CD14-positive monocyte (primary cell): ENCODE measurements around the gene S1PR3. TPM values are rescaled to one million over a fixed set of nuclear protein-coding genes. Genes with fewer than 3 reads are reported as not detected.

Source experiments
- DNase-seq, 3 donors: peaks; one replicate each; pipeline ENCODE4 v3.0.0-alpha.2; 2011 to 2022
- H2AFZ ChIP-seq: 2 replicates; pipeline ENCODE4 v1.6.0; 2012; ENCODE audit warnings: mild to moderate bottlenecking, low read depth, low read length, inconsistent platforms; ENCODE audit not compliant: insufficient read depth, poor library complexity, severe bottlenecking
- H3K27ac ChIP-seq, 2 donors: 1 replicate in 1 of 2; 2 replicates in 1 of 2; pipeline ENCODE4 v1.5.1; 2012 to 2013; ENCODE audit warnings: low read length in 2 of 2, control low read depth in 1 of 2, inconsistent platforms in 1 of 2, low read depth in 1 of 2, mild to moderate bottlenecking in 1 of 2
- H3K27me3 ChIP-seq, 2 donors: one replicate each; pipeline versions ENCODE4 v1.6.0 to v1.6.1; 2011 to 2013; ENCODE audit warnings: low read length in 2 of 2; ENCODE audit not compliant: control insufficient read depth in 2 of 2, insufficient read depth in 2 of 2
- H3K36me3 ChIP-seq, 2 donors: replicated peaks in 1 of 2; 1 replicate in 1 of 2; 2 replicates in 1 of 2; pipeline versions ENCODE4 v1.5.1 to v1.6.1; 2012 to 2013; ENCODE audit warnings: low read length in 2 of 2, control low read depth in 1 of 2, inconsistent platforms in 1 of 2, mild to moderate bottlenecking in 1 of 2; ENCODE audit not compliant: insufficient read depth in 2 of 2, control insufficient read depth in 1 of 2
- H3K4me1 ChIP-seq, 2 donors: 1 replicate in 1 of 2; 2 replicates in 1 of 2; pipeline versions ENCODE4 v1.5.1 to v1.6.1; 2012 to 2013; ENCODE audit warnings: low read length in 2 of 2, control low read depth in 1 of 2, inconsistent platforms in 1 of 2, mild to moderate bottlenecking in 1 of 2, moderate library complexity in 1 of 2; ENCODE audit not compliant: insufficient read depth in 2 of 2, control insufficient read depth in 1 of 2
- H3K4me2 ChIP-seq: replicated peaks from 2 replicates; pipeline ENCODE3; 2012; ENCODE audit warnings: low read length, moderate library complexity, mild to moderate bottlenecking; ENCODE audit not compliant: poor library complexity, severe bottlenecking; ENCODE audit errors: extremely low read depth
- H3K4me3 ChIP-seq, 3 experiments: fragments of 200-600 bp in 1 of 3; sonication (generic) in 1 of 3; replicated peaks in 1 of 3; 1 replicate in 2 of 3; 2 replicates in 1 of 3; pipeline ENCODE4 v1.5.1; 2011 to 2013; ENCODE audit warnings: low read length in 3 of 3, mild to moderate bottlenecking in 3 of 3, control low read depth in 2 of 3, low read depth in 2 of 3, inconsistent platforms in 1 of 3, moderate library complexity in 1 of 3
- H3K79me2 ChIP-seq: 2 replicates; pipeline ENCODE4 v1.6.0; 2012; ENCODE audit warnings: mild to moderate bottlenecking, control low read depth, inconsistent platforms, low read length, moderate library complexity; ENCODE audit not compliant: insufficient read depth
- H3K9ac ChIP-seq: 2 replicates; pipeline ENCODE4 v1.6.0; 2017; ENCODE audit warnings: low read length, mild to moderate bottlenecking; ENCODE audit not compliant: insufficient read depth, poor library complexity, severe bottlenecking
- H3K9me3 ChIP-seq, 2 donors: replicated peaks in 1 of 2; 1 replicate in 1 of 2; 2 replicates in 1 of 2; pipeline versions ENCODE4 v1.5.1 to v1.6.1; 2012 to 2013; ENCODE audit warnings: low read length in 2 of 2, control low read depth in 1 of 2; ENCODE audit not compliant: control insufficient read depth in 1 of 2, insufficient read depth in 1 of 2
- H4K20me1 ChIP-seq: 2 replicates; pipeline ENCODE4 v1.6.0; 2012; ENCODE audit warnings: mild to moderate bottlenecking, low read length, control low read depth, moderate library complexity; ENCODE audit not compliant: insufficient read depth
- H3K27ac Mint-ChIP-seq, 7 donors: one replicate each; pipeline ENCODE4 v1.8.0; 2020; ENCODE audit warnings: mild to moderate bottlenecking in 7 of 7, mixed read lengths in 7 of 7, moderate library complexity in 6 of 7, inconsistent platforms in 2 of 7
- H3K27me3 Mint-ChIP-seq, 3 donors: one replicate each; pipeline ENCODE4 v1.8.0; 2021 to 2022; ENCODE audit warnings: low read depth in 3 of 3, mild to moderate bottlenecking in 3 of 3, mixed read lengths in 3 of 3, moderate library complexity in 3 of 3, inconsistent platforms in 1 of 3
- H3K36me3 Mint-ChIP-seq, 2 donors: one replicate each; pipeline ENCODE4 v1.8.0; 2020; ENCODE audit warnings: mixed read lengths in 2 of 2, inconsistent platforms in 1 of 2, mild to moderate bottlenecking in 1 of 2
- H3K4me1 Mint-ChIP-seq: one replicate; pipeline ENCODE4 v1.8.0; 2020; ENCODE audit warnings: mild to moderate bottlenecking, mixed read lengths
- H3K4me3 Mint-ChIP-seq, 2 donors: one replicate each; pipeline ENCODE4 v1.8.0; 2020; ENCODE audit warnings: mild to moderate bottlenecking in 2 of 2, mixed read lengths in 2 of 2, moderate library complexity in 1 of 2
- H3K9me3 Mint-ChIP-seq, 7 donors: one replicate each; pipeline ENCODE4 v1.8.0; 2020 to 2022; ENCODE audit warnings: mixed read lengths in 7 of 7, mild to moderate bottlenecking in 6 of 7, moderate library complexity in 6 of 7, inconsistent platforms in 2 of 7
- CTCF ChIP-seq: fragments of 200-600 bp; IDR thresholded peaks from one replicate; pipeline ENCODE4 v1.8.0; 2022; ENCODE audit warnings: antibody characterized with exemption, mild to moderate bottlenecking
- WGBS: methylation state at CpG from one replicate; pipeline ENCODE4 v1.1.5; 2013; ENCODE audit warnings: missing lambda C conversion rate; ENCODE audit not compliant: insufficient coverage; 5-methylcytosine and 5-hydroxymethylcytosine counted together
- intact Hi-C, 2 donors: fragments of 100-400 bp; cut with micrococcal nuclease; formaldehyde crosslinking; loops; one replicate each; pipeline versions ENCODE4 v1.15.0 to v1.15.1; 2023
- polyA plus RNA-seq, 3 donors: library from polyadenylated mRNA; depleted of rRNA in 1 of 3; unstranded in 2 of 3; stranded (reverse) in 1 of 3; fragments of 300-500 nt in 2 of 3; fragments of >200 nt in 1 of 3; fragmentation: Illumina TruSeq in 2 of 3; gene quantifications; 1 replicate in 2 of 3; 2 replicates in 1 of 3; pipeline ENCODE4 v1.2.3, GENCODE V29; 2012 to 2021

S1PR3 gene
- polyA plus RNA-seq, 3 donors = 28.2 to 59.7 (median 30.6) TPM

- H2AFZ ChIP-seq = no peak overlapping the region
- intact Hi-C loops = no loop called here
- H3K9ac ChIP-seq = no peak overlapping the region
- peaks cover 3 to 12% (median 6%) of the 10 kb centered on the region in 3 donors for H3K27me3 Mint-ChIP-seq
- DNase-seq = no peak
- peaks cover 20% of the 10 kb centered on the region for H3K4me1 Mint-ChIP-seq
- peaks cover 0 to 3% of the 10 kb centered on the region in 2 donors for H3K9me3 ChIP-seq
- no peak overlapping the region for H3K4me3 ChIP-seq
- no peak for TF ChIP-seq CTCF
- WGBS = 89% methylated on average over 4 of the region's 15 CpGs
- no peaks in the 10 kb centered on the region for H3K27me3 ChIP-seq
- H3K27ac ChIP-seq = no peak overlapping the region
- no peak overlapping the region for H3K4me3 Mint-ChIP-seq
- H3K27ac Mint-ChIP-seq = no peak overlapping the region
- no peak overlapping the region for H3K4me2 ChIP-seq
- no peaks in the 10 kb centered on the region for H3K36me3 Mint-ChIP-seq
- H3K79me2 ChIP-seq = no peaks in the 10 kb centered on the region
- H3K36me3 ChIP-seq = no peaks in the 10 kb centered on the region
- H4K20me1 ChIP-seq = no peaks in the 10 kb centered on the region
- H3K4me1 ChIP-seq = peaks cover 19 to 20% of the 10 kb centered on the region in 2 donors
- peaks cover 0 to 10% (median 3%) of the 10 kb centered on the region in 7 donors for H3K9me3 Mint-ChIP-seq
These were observed 30.9 kb downstream of the S1PR3 start for GRCh38 chr9:89022001-89022759.

- 83% methylated on average over 2 of the region's 2 CpGs for WGBS
These were observed 31.6 kb downstream of the S1PR3 start for GRCh38 chr9:89022902-89023301.

More at GRCh38 chr9:89022902-89023301, 31.6 kb downstream of the S1PR3 start:
- Histone ChIP-seq H4K20me1 (no peaks in the 10 kb centered on the region), H3K4me1 (peaks cover 26 to 27% of the 10 kb centered on the region in 2 donors), H3K9ac (no peak overlapping the region), H3K27ac (no peak overlapping the region), H3K4me2 (no peak overlapping the region), H3K36me3 (no peaks in the 10 kb centered on the region), H3K79me2 (no peaks in the 10 kb centered on the region), H3K4me3 (no peak overlapping the region), H2AFZ (no peak overlapping the region), H3K9me3 (peaks cover 0 to 3% of the 10 kb centered on the region in 2 donors), H3K27me3 (no peaks in the 10 kb centered on the region)
- Mint-ChIP-seq H3K27ac (peak overlapping the region in 1 of 7 donors; percentile 25), H3K27me3 (peaks cover 4 to 15% (median 6%) of the 10 kb centered on the region in 3 donors), H3K9me3 (peaks cover 0 to 7% (median 0%) of the 10 kb centered on the region in 7 donors), H3K36me3 (no peaks in the 10 kb centered on the region), H3K4me3 (no peak overlapping the region), H3K4me1 (peaks cover 21% of the 10 kb centered on the region)
- intact Hi-C loops = no loop called here
- DNase-seq = no peak
- TF ChIP-seq CTCF = no peak
